GM12892 (cell line): ENCODE results near the gene LYRM4.

Experiments
- POLR2A ChIP-seq: IDR thresholded peaks from 2 replicates; pipeline ENCODE4 v1.6.1; 2011; ENCODE audit warnings: low read depth, low read length, control low read depth
- TAF1 ChIP-seq: IDR thresholded peaks from 2 replicates; pipeline ENCODE4 v1.6.1; 2011; ENCODE audit warnings: low read depth, mild to moderate bottlenecking, control low read depth, low read length, borderline replicate concordance

DNA sequence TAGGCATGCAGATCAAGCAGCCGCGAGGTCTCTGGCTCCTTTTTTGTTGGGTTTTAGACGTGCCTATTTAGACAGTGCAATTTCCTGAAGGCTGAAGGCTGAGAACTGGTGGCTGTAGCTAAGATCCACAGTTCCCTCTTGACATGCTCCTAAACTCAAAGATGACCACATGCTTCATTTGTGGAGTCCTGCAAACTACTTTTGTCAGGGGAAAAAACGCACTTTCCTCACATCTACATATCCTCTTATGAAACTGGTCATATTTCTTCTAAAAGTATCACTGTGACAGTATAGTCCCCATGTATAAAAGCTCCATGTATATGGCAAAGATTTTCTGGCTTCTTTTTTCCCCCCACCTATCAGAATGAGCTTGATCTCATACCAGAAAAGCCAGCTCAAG is 30.7 kb downstream of the LYRM4 start:
- TF ChIP-seq POLR2A (no peak), TAF1 (no peak)
